ENCODE measurements around the gene VCAN.

Gene VCAN

DNA sequence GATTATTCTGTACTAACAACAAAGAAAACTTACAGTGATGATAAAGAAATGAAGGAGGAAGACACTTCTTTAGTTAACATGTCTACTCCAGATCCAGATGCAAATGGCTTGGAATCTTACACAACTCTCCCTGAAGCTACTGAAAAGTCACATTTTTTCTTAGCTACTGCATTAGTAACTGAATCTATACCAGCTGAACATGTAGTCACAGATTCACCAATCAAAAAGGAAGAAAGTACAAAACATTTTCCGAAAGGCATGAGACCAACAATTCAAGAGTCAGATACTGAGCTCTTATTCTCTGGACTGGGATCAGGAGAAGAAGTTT is 67.9 kb downstream of the VCAN start:
- no peak for DNase-seq

DNA sequence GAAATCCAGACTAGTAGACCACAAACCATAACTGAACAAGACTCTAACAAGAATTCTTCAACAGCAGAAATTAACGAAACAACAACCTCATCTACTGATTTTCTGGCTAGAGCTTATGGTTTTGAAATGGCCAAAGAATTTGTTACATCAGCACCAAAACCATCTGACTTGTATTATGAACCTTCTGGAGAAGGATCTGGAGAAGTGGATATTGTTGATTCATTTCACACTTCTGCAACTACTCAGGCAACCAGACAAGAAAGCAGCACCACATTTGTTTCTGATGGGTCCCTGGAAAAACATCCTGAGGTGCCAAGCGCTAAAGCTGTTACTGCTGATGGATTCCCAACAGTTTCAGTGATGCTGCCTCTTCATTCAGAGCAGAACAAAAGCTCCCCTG is 68.6 kb downstream of the VCAN start:
- no peak for DNase-seq

DNA sequence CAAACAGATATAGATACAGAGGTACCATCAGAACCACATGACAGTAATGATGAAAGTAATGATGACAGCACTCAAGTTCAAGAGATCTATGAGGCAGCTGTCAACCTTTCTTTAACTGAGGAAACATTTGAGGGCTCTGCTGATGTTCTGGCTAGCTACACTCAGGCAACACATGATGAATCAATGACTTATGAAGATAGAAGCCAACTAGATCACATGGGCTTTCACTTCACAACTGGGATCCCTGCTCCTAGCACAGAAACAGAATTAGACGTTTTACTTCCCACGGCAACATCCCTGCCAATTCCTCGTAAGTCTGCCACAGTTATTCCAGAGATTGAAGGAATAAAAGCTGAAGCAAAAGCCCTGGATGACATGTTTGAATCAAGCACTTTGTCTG is 69.2 kb downstream of the VCAN start:
- no peak for DNase-seq

DNA sequence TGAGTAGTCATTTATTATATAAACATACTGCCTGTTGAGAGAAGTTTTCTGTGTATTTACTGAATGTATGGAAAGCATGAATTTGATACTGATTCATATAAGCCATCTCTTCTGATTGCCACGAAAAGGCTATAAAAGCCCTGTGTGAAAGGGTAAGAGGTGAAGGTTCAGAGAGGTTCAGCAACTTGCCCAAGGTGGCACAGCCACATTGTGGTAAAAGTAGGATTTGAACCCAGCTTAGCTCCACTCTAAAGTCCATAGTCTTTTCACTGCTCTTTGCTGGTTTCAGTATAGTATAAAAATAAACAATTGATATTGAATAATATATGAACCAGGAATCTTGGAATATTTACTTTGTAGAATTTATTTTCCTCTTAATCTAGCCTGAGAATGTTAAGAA is 71.3 kb downstream of the VCAN start:
- DNase-seq, result no peak

DNA sequence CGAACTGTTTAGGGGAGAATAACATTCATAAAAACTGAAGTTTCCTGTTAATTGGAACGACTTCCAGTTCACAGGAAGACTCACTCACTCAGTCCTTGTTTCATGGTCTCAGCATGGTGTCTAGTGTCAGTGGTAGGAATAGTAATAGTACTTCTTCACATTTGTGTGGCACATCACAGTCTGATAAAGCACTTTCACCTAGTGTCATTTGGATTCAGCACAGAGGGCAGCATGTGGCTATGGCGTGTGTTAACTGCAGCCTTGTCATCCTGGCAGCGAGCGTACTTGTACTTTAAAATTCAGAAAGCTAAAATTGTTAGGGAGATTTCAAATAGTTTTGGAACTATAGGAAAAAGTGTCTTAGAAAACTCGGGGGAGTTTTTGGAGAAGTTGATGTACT is 72.4 kb downstream of the VCAN start:
- no peak for DNase-seq

DNA sequence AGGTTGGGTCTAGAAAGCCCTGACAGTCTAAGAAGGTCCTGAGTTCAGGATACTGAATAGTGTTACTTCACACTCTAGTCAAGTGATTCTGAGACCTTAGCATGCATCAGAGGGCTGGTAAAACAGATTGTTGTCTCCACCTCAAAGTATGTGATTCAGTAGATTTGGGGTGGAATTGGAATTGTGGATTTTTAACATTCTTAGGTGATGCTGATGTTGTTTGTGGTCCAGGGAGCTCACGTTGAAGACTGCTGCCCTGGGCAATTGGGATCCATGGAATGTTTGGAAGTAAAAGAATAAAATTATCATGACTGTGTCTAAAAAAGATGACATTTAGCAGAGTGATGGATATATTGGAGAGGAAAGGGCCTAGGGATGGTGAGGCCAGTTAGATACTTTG is 75.6 kb downstream of the VCAN start:
- DNase-seq, result no peak

DNA sequence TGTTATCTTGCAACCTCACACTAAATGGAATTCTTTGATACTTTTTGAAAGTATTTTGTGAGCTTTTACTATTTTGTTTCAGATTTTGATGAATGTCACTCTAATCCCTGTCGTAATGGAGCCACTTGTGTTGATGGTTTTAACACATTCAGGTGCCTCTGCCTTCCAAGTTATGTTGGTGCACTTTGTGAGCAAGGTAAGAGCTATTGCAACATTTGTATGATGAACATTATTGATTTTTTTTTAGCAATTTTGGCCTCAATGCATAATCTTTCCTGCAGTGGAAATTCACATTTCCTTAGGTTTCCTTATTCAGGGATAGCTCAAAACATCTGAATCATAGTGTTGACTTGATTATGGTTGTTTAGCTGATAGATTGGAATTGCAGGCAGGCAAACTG is 76.3 kb downstream of the VCAN start:
- DNase-seq, result no peak

DNA sequence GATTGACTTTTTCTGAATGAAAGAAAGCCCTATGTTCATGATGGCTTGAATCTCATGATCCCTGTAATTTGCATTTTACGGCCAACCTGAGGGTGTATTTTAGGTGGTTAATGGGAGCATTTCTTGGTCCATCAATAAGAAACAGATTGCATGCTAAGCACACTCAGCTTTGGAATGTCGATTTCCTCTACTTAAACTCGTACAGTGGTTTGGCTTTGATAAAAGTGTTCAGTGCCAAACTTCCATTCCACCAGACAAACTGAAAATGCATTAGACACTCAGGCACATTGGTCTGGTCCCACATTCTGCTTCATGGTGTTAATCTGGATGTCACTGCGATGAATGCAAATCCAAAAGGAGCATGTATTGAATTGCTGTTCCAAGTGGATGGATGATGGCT is 77.0 kb downstream of the VCAN start:
- no peak for DNase-seq

DNA sequence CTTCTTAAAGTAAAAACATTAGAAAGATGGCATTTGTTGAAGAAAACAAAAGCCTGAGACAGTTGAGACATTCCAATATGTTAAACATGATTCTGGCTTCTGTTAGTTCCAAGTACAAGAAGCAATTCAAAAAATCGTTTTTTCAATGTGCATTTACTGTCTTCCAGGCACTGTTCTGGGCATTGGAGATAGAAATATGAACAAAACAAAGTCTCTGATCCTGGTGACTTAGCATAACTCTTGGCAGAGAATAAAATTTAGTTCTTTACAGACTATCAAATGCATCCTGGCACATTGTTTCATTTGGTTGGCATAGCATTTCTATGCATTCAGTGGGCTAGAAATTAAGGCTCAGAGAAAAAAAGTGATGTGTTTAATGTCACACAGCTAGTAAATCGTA is 77.5 kb downstream of the VCAN start:
- no peak for DNase-seq

DNA sequence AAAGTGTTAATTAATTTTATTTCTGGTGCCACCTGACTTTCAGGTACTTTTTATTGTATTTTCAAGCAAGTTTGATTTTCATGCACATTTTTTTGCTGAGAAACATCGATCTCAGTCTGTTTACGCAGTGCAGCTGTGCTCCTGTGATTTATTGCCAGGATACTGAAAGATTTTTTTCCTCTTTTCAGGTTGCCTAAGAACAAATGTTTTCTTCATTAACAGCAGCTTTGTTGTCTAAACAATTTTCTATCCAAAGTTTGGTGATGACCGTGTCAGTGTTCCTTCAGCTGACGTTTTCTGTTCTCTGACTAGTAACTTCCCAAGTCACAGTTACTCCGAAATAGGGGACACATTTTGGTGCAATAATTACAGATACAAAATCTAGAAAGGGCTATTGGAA is 78.1 kb downstream of the VCAN start:
- DNase-seq, result no peak

DNA sequence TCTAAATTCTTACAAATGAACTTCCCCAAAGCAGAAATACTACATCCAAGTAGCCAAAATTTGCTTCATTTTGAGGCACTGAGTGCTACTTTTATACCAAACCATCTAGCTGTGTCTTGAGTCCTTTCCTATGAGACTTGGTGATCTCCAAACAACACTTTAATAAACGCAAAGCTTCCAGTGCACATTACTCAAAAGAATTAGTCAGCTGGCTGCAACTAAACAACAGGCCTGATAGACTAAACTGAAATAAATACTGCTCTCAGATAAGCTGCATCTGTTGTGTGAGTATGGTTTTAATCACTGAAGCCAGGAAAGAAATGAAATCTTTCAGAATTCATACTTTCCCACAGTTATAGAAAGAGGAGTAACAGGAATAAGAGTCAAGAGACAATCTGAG is 80.3 kb downstream of the VCAN start:
- no peak for DNase-seq

DNA sequence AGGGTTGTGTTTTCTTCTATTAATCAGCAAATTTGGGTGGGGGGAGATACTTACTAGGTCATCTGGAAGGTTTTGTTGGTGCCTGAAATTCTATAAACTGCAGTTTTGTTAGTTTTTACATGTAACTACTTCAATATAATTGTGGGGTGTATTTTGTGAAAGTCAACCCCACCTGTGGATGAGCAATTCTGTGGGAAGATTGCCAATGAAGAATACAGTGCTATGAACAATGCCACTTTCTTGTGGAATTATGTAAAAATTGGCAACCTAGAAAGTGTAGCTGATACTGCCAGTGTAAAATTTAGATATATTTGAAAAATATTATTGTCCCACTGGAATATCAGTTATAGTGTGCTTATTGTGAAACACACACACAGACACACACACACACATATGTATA is 80.7 kb downstream of the VCAN start:
- DNase-seq, result no peak

DNA sequence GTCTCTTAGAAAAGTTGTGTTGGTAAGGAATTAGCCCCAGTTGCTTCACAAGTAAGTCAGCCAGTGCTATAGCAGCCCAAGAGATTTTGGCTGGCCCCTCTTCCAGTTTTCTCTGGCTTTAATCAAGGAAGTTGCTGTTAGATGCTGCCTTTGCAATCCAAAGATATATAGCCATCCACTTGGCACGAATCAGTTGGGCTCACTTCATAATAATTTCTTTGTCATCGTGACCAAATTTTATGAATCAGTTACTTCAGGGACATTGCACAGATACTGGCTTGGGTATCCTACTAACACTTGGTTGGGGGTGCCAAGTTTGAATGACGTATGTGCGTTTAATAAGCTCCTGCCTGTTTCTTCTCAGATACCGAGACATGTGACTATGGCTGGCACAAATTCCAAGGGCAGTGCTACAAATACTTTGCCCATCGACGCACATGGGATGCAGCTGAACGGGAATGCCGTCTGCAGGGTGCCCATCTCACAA is 81.5 kb downstream of the VCAN start:
- DNase-seq, result no peak

DNA sequence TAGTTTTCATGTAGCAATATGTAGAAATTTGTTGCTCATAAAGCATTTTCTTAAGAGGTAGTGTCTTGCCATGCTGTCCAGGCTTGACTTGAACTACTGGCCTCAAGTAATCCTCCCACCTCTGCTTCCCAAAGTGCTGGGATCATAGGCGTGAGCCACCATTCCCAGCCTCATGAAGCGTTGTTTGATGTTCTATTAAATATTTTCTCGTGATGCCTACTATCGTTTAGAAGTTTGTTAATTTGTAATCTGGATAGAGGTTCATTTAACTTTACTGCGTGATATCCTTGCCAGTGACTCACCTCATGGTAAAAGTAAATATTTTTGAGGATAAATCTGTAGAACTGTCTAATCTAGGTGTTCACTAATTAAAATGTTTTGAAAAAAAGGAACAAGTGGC is 82.6 kb downstream of the VCAN start:
- no peak for DNase-seq

DNA sequence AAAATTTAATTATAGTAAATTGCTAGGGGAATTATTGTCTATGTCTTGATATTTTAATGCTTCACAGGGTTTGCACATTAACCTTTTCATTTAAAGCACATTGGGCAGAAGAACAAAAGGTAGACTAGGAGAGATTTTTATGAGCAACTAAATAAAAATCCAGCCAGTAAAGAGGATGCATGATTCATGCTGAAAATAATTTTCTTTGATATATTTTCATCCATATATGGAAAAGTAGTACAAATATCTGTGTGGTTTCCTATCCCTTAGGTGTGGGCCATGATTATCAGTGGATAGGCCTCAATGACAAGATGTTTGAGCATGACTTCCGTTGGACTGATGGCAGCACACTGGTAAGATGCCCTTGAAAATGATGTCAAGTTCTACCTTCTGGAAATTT is 83.1 kb downstream of the VCAN start:
- DNase-seq, result no peak

DNA sequence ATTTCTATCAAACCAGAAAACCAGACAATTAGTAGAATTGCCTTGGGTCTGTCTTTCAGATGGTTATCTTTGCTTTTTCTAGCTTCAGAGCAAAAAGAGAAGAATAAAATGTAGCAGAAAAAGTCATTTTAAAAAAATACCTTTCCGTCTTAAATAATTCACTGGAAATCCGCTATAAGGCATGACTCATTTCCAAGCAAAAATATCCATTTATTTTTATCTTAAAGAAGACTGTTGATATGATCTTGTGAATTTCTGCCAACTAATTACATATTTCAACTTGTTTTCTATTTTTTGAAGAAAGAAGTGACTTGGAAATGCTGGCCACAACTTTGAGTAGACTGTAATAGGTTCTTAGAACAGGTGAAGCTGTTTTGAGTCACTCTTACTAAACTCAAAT is 83.7 kb downstream of the VCAN start:
- DNase-seq, result no peak

DNA sequence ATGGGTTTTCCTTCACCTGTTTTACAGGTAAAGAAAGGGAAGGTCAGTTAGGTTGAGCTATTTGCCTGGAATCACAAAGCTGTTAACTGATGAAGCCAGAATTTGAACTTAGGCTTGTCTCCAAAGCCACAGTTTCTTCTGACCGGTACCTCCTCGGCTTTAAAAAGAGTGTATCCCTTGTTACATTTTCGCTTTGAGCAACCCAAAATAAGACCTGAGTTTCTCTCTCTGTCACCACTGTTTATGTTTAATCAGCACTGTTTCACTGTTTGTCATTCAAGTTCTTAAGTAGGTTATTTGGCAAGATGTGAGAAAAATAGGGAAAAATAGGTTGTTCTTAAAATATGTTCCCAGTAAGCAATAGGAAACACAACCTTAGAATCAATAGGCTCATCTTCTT is 84.6 kb downstream of the VCAN start:
- DNase-seq, result no peak

DNA sequence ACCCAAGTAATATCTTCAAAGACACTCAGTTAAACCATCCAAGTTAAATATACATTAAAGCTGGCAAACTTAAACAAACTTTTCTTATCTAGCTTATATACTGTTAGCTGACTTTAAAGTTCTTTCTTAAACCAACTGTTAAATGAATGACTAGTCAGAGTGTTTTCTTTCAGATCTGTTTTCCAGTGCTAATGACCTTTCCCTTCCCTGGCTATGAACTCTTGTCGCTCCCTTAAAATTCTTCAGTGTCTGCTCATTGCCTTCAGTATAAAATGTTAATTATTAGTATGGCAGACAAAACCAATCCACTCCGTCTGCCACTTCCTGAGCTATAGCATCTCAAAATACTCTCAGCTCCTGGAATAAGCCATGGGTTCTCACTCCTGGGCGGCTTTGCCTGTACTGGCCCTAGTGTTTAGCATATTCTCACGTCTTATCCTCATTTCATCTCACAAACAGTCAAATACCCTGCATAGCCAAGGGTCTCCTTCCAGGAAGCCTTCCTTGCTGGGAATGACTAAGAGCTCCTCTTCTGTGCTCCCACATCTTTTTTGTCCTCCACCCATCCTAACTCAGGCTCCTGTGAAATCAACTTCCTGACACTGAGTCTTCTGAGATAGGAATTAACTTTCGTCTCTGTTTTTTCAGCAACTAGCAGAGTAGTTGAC is 87.7 kb downstream of the VCAN start:
- no peak for DNase-seq

DNA sequence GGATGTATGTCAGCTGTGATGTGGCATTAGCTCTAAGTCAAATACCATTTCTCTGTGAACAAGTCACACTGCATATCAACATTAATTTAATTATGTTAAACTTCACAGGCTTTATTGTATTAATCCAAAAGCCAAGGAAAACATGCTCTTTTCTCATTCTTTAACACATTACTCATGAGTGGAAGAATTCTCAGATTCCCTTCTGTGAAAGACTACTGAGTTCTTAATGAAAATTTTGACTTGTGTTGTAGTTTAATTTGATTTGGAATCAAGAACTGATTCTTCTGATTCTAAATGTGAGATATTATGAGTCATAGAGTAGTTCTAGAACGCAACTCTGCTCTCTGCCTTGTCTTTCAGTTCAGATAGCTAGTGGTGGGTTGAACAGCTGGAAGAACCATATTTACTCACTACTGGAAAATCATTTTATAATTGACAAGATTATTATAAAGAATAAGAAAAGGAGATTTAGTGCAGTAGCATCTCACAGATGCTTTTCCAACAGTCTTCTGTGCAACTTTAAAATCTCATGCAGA is 90.6 kb downstream of the VCAN start:
- no peak for DNase-seq

DNA sequence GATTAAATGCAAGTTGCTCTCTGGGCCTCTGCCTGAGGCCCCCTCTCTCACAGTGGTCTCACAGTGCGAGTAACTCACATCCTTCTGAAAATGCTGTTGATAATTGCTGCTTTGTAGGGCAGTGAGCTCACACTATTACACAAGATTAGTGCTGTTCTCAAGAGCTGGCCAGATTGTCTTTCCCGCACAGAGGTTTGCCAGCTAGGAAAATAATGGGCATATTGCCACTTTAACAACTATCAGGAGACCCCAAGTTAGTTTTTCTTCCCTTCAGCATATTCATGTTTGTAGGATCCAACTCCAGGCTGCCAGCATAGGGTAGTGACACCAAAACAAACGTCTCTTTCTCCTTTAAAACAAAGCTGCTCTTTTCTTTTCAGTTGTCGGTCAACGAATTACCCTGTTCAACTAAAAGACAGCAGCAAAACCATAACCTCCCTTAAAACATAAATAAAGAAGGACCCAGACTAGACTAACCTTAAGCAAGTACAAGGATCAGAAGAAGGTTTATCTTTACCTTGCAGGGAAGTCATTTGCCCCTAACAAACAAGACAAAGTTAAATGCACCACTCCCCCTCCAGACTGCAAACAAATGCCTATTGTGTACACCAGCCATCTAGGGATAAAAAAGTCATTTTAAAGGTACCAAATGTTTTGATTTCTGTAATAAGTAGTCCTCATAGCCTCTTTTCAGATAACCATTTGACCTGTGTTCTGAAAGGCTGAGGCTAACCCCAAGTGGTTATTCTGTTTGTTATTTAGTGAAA is 91.4 kb downstream of the VCAN start:
- DNase-seq, result no peak

DNA sequence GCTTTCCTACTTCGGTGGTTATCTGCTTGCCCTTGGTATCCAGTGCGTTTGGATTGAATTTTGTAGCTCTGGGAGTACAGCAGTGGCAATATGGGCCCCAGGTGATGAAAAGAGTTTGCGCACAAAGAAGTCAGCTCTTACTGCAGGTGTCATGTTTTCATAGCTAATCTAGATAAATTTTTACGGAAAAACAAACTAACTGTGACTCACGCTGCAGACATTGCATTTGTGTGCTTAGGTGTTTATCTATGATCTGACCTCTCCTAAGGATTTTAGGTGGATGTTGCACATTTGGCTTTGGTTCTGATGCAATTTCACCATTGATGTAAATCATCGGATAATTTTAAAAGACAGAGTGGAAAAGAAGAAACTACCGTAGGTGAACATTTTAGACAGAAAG is 92.1 kb downstream of the VCAN start:
- DNase-seq, result no peak

DNA sequence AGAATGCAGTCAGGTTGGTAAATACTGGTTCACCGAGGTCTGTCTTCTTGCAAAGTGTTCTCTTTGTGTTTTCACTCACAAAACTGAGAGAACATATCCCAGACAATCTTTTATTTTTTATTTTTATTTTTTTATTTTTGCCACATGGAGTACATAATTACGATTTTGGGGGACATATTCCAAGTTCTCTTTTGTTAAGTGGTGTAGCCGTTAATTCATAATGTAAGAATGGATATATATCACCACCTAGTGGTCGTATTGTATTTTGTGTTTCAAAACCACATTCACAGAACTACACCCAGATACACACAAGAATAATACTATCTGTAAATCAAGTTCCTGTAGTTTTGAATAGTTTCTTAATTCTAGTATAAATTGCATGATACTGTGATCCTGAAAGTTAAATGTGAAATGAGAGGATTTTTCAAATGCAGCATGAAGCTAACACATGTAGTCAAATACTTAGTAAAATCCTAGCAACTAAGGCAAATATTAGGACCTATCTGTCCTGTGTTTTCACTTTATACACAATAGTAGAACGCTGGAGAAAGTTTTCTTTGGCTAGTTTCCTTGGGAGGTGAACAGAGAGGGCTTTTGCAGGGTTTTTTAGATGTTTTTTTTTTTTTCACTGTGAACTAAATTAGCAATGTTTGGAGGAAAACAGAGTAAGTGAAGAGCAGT is 92.7 kb downstream of the VCAN start:
- DNase-seq, result no peak

DNA sequence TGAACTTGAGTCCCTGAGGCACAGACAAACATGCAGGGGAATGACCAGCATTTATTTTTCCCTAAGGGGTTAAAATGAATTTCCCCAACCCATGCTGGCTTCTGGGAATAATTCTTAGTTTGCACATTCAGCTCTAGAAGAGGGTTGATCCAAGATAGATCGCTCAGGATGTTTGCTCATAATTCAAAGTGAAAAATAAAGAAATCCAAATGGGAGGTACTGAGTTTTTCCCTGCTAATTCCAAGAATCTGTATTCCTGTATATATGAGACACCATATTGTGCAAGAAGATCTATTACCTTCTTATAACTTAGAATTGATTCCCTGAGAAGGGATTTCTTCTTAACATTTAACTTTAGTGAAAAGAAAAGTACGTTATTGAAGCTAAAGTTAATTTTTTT is 96.2 kb downstream of the VCAN start:
- no peak for DNase-seq

DNA sequence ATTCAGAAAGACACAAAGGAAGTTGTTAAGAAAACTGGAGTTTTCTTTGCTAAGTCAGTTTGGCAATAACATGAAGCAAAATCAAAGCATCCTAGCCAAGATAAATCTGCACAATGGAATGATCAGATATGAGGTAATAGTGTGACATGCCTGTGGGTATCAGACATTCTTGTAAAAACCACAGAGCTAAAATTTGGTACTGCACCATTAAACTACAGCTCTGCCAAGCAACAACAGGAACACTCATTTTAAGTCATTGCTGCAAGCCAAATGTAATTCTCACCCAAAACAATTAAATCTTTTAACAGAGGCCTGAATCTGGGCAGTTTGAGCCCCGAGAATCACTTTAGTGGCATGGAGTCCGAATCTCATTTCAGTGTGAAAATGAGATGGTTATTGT is 96.6 kb downstream of the VCAN start:
- DNase-seq, result no peak

Measured in activated effector memory CD4-positive, alpha-beta T cell treated with Interleukin-2 at 50 U/mL for 16 hours (primary cell).